GM12892 (cell line): ENCODE data around the gene RAP1GAP2.
A peak's percentile ranks its signal among the peaks of the same experiment; 100 is the strongest.

Experiments used
- DNase-seq: peaks from one replicate; pipeline ENCODE4 v3.0.0; 2011; ENCODE audit not compliant: insufficient read length
- FAIRE-seq: peaks from 2 replicates; lab custom pipeline; 2011; peaks lifted over from hg19 to GRCh38; lab: Jason Lieb, UNC
- POLR2A ChIP-seq: IDR thresholded peaks from 2 replicates; pipeline ENCODE4 v1.6.1; 2011; ENCODE audit warnings: low read depth, low read length, control low read depth
- POLR2AphosphoS5 ChIP-seq: IDR thresholded peaks from 2 replicates; pipeline ENCODE4 v1.6.1; 2011; ENCODE audit warnings: low read depth, low read length, control low read depth
- TAF1 ChIP-seq: IDR thresholded peaks from 2 replicates; pipeline ENCODE4 v1.6.1; 2011; ENCODE audit warnings: low read depth, mild to moderate bottlenecking, control low read depth, low read length, borderline replicate concordance

Gene RAP1GAP2

GRCh38 chr17:2822358-2822757 is 26.1 kb downstream of the RAP1GAP2 start:
- no peak for TF ChIP-seq POLR2AphosphoS5
- no peak for TF ChIP-seq TAF1
- TF ChIP-seq POLR2A = no peak
- DNase-seq (no peak), FAIRE-seq (no peak)

- DNase-seq (no peak), FAIRE-seq (no peak)
- TF ChIP-seq POLR2AphosphoS5 = no peak
- TF ChIP-seq POLR2A = no peak
- TF ChIP-seq TAF1 = no peak
These were observed 29.2 kb downstream of the RAP1GAP2 start for GRCh38 chr17:2825253-2825970.

DNA sequence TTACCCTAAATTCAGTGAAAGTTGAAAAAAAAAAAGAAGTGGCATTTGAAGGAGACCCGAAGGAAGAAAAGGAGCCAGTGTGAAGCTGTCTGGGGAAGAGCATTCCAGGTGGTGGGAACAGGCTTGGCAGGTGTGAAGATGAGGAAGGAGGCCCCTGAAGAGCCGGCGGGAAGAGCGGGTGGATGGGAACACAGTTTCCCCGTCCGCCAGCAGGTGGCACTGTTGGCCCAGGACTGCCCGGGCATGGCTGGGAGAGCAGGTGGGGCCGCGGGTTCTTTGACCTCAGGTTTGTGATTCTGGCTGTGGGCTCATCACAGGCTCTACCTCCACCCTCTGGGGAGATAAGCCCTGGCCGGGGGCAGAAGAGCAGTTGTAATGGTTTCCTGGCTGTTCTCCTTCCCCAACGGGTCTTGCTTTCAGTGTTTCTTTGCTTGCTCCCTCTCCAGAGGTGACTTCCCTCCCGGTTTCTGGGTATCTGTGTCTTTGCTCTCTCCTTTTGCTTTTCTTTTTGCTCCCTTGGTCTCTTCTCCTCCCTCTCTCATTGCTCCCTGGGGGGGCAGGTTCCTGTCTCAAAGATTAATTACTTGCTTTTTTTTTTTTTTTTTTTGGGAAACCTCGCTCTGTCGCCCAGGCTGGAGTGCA is 32.3 kb downstream of the RAP1GAP2 start:
- no peak for TF ChIP-seq TAF1
- no peak for TF ChIP-seq POLR2A
- no peak for TF ChIP-seq POLR2AphosphoS5
- peak; percentile 83 for DNase-seq
- FAIRE-seq = peak; percentile 88

DNA sequence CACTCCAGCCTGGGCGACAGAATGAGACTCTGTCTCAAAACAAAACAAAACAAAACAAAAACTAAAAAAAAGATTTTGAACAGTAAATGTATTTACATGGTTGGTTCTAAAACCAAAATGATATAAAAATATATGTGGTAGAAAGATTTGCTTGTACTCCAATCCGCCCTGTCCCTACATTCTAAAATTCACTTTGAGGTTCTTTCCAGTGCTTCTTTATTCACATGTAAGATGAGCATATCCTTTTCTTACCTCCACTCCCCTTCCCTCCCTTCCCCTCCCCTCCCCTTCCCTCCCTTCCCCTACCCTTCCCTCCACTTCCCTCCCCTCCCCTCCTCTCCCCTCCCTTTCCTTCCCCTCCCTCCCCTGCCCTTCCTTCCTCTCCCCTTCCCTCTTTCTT is 34.4 kb downstream of the RAP1GAP2 start:
- FAIRE-seq = no peak
- DNase-seq = no peak
- TF ChIP-seq POLR2AphosphoS5 (no peak), POLR2A (no peak), TAF1 (no peak)

- FAIRE-seq (no peak), DNase-seq (no peak)
- TF ChIP-seq POLR2A (no peak), POLR2AphosphoS5 (no peak), TAF1 (no peak)
These were observed 39.5 kb downstream of the RAP1GAP2 start for GRCh38 chr17:2835780-2836179.

GRCh38 chr17:2837147-2837561 is 40.9 kb downstream of the RAP1GAP2 start:
- FAIRE-seq (no peak), DNase-seq (no peak)

GRCh38 chr17:2841606-2842005 is 45.4 kb downstream of the RAP1GAP2 start:
- FAIRE-seq = no peak
- TF ChIP-seq POLR2AphosphoS5 = no peak
- TF ChIP-seq TAF1 = no peak
- TF ChIP-seq POLR2A = no peak
- no peak for DNase-seq

More at GRCh38 chr17:2837147-2837561, 40.9 kb downstream of the RAP1GAP2 start:
- no peak for TF ChIP-seq POLR2AphosphoS5
- TF ChIP-seq TAF1 = no peak
- TF ChIP-seq POLR2A = no peak

DNA sequence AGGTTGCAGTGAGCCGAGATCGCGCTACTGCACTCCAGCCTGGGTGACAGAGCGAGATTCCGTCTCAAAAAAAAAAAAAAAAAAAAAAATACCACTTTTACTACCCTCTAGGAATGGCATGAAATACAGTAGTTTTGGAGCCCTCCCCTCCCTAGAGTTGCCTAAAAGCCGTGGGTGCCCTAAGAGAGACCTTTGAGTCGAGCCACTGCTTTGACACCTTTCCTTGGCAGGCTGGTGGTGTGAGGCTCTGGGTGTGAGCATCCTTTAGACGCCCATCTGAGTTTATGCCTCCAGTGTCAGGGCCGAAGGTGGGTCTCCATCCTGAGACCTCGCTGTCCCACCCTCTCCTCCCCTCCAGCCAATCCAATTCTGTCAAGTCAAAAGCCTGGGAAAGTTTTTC is 46.2 kb downstream of the RAP1GAP2 start:
- FAIRE-seq (no peak), DNase-seq (no peak)
- no peak for TF ChIP-seq POLR2A
- no peak for TF ChIP-seq POLR2AphosphoS5
- TF ChIP-seq TAF1 = no peak

GRCh38 chr17:2844416-2844815 is 48.2 kb downstream of the RAP1GAP2 start:
- DNase-seq (no peak), FAIRE-seq (no peak)
- TF ChIP-seq POLR2AphosphoS5 = no peak
- no peak for TF ChIP-seq POLR2A
- TF ChIP-seq TAF1 = no peak

GRCh38 chr17:2847381-2848333 is 51.4 kb downstream of the RAP1GAP2 start:
- TF ChIP-seq POLR2A (no peak), TAF1 (no peak), POLR2AphosphoS5 (no peak)
- DNase-seq = no peak
- FAIRE-seq = no peak

DNA sequence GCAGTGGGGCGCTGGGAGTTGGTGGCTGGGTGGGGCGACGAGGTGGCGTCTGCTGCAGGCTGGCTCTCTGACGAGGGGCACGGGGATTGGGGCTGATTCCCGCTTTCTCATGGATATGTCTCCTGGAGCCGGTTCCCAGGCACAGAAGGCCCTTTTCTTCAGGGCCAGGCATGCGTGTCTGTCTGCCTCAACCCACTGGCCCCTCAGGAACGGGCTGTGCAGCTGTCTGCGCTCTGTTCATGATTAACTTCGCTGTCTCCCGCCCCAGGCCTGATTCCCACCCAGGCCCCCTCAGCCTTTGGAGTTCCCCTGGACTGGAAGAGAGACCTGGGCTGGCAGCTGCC is 53.1 kb downstream of the RAP1GAP2 start:
- no peak for TF ChIP-seq POLR2AphosphoS5
- DNase-seq (no peak), FAIRE-seq (no peak)

GRCh38 chr17:2850991-2851390 is 54.8 kb downstream of the RAP1GAP2 start:
- TF ChIP-seq POLR2A = no peak
- no peak for TF ChIP-seq POLR2AphosphoS5
- no peak for TF ChIP-seq TAF1
- DNase-seq (no peak), FAIRE-seq (no peak)
